GM06990 (cell line): ENCODE results near the gene CAMK4.
A peak's percentile ranks its signal among the peaks of the same experiment; 100 is the strongest.

Experiments
- DNase-seq: peaks from one replicate; pipeline ENCODE4 v3.0.0-alpha.2; 2011; ENCODE audit not compliant: insufficient read length; ENCODE audit errors: extremely low read depth
- H3K27me3 ChIP-seq: replicated peaks from 2 replicates; pipeline ENCODE4 v1.6.0; 2011; ENCODE audit warnings: low read length; ENCODE audit not compliant: control insufficient read depth, insufficient read depth
- H3K36me3 ChIP-seq: 2 replicates; pipeline ENCODE4 v1.5.1; 2011; ENCODE audit warnings: low read length; ENCODE audit not compliant: control insufficient read depth, insufficient read depth
- H3K4me3 ChIP-seq: replicated peaks from 2 replicates; pipeline ENCODE4 v1.5.1; 2011; ENCODE audit warnings: low read depth, mild to moderate bottlenecking, control low read depth, low read length
- CTCF ChIP-seq: IDR thresholded peaks from 2 replicates; pipeline ENCODE4 v1.5.1; 2011; ENCODE audit warnings: low read length, control low read depth, mild to moderate bottlenecking, inconsistent platforms; ENCODE audit not compliant: insufficient read depth, poor library complexity, severe bottlenecking

CAMK4 gene

GRCh38 chr5:111530298-111530740, 306.1 kb downstream of the CAMK4 start:
- no peak overlapping the region for H3K4me3 ChIP-seq
- H3K27me3 ChIP-seq: no peaks in the 10 kb centered on the region
- peak; percentile 36 for DNase-seq
- no peaks in the 10 kb centered on the region for H3K36me3 ChIP-seq
- no peak for TF ChIP-seq CTCF

GRCh38 chr5:111532886-111533582, 308.9 kb downstream of the CAMK4 start:
- H3K36me3 ChIP-seq: no peaks in the 10 kb centered on the region
- no peaks in the 10 kb centered on the region for H3K27me3 ChIP-seq
- H3K4me3 ChIP-seq: no peak overlapping the region
- no peak for DNase-seq
- no peak for TF ChIP-seq CTCF

- DNase-seq: no peak
- Histone ChIP-seq H3K4me3 (no peak overlapping the region), H3K27me3 (no peaks in the 10 kb centered on the region), H3K36me3 (no peaks in the 10 kb centered on the region)
- no peak for TF ChIP-seq CTCF
Measured at GRCh38 chr5:111535879-111536549, 311.8 kb downstream of the CAMK4 start.

- Histone ChIP-seq H3K27me3 (no peaks in the 10 kb centered on the region), H3K36me3 (no peaks in the 10 kb centered on the region), H3K4me3 (no peak overlapping the region)
- DNase-seq: no peak
- no peak for TF ChIP-seq CTCF
Measured at GRCh38 chr5:111537141-111538024, 313.2 kb downstream of the CAMK4 start.
